ENCODE data around the gene THRB. TPM values are rescaled to one million over a fixed set of nuclear protein-coding genes. Genes with fewer than 3 reads are reported as not detected.

THRB gene
- polyA plus RNA-seq, 1 experiment: 0.83 TPM

DNA sequence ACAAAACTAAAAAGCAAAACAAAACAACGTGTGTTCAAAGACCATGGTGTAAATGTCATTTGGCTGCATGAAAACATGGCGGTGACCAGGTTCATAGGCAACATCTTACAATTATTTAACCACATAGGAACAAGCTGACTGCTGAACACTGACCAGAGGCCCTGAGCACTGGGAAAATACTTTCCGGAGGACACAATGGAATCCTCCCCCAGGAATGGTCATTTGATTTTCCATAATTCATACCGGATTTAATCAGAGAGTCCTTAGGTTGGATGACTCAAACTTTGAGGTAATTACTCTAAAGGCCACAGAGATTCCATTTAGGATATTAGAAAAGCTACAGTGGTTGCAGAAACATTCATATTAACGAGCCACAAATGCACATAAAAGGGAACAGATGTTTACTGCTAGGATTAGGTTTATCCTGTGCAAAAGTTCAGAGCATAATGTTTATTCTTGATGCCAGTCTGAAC, 294.8 kb downstream of the THRB start:
- no peak for TF ChIP-seq CTCF (IDR thresholded peaks at IDR 0.05; ENCODE audit: insufficient read depth, low read depth, low read length)
- no peak overlapping the region for H3K4me3 ChIP-seq (ENCODE audit: low read depth, low read length)
- H3K27me3 ChIP-seq (ENCODE audit: control insufficient read depth, insufficient read depth, low read length): no peaks in the 10 kb centered on the region
- peak; percentile 89 for DNase-seq (ENCODE audit: low read depth)
- H3K36me3 ChIP-seq (ENCODE audit: control insufficient read depth, insufficient read depth, low read length): no peaks in the 10 kb centered on the region
- ChIA-PET POLR2A (no interaction called here), CTCF (interaction anchor here (1.2 kb wide), 2 partner anchors 14 to 38 kb away, joined by 3 to 6 read pairs; no protein-coding TSS in a partner anchor)

GRCh38 chr3:24199300-24199699, 295.4 kb downstream of the THRB start:
- no peak overlapping the region for H3K4me3 ChIP-seq (ENCODE audit: low read depth, low read length)
- no peak for TF ChIP-seq CTCF (IDR thresholded peaks at IDR 0.05; ENCODE audit: insufficient read depth, low read depth, low read length)
- ChIA-PET POLR2A (no interaction called here), CTCF (interaction anchor here (0.8 to 3.0 kb wide), 6 partner anchors 13 to 201 kb away, joined by 3 to 12 read pairs (median 4); no protein-coding TSS in a partner anchor)
- no peaks in the 10 kb centered on the region for H3K36me3 ChIP-seq (ENCODE audit: control insufficient read depth, insufficient read depth, low read length)
- no peaks in the 10 kb centered on the region for H3K27me3 ChIP-seq (ENCODE audit: control insufficient read depth, insufficient read depth, low read length)
- no peak for DNase-seq (ENCODE audit: low read depth)

- CTCF ChIA-PET: interaction anchor here (0.8 to 3.0 kb wide), 4 partner anchors 13 to 200 kb away, joined by 3 to 12 read pairs (median 4); no protein-coding TSS in a partner anchor
Measured at GRCh38 chr3:24198728-24199127, 295.9 kb downstream of the THRB start.

GRCh38 chr3:24197809-24198208, 296.8 kb downstream of the THRB start:
- no peaks in the 10 kb centered on the region for H3K36me3 ChIP-seq (ENCODE audit: control insufficient read depth, insufficient read depth, low read length)
- TF ChIP-seq CTCF (IDR thresholded peaks at IDR 0.05; ENCODE audit: insufficient read depth, low read depth, low read length): no peak
- ChIA-PET POLR2A (no interaction called here), CTCF (interaction anchor here (1.5 to 3.0 kb wide), 2 partner anchors 12 to 199 kb away, joined by 4 to 12 read pairs; no protein-coding TSS in a partner anchor)
- no peak overlapping the region for H3K4me3 ChIP-seq (ENCODE audit: low read depth, low read length)
- H3K27me3 ChIP-seq (ENCODE audit: control insufficient read depth, insufficient read depth, low read length): no peaks in the 10 kb centered on the region
- DNase-seq (ENCODE audit: low read depth): no peak

More at GRCh38 chr3:24198728-24199127, 295.9 kb downstream of the THRB start:
- H3K4me3 ChIP-seq (ENCODE audit: low read depth, low read length): no peak overlapping the region
- POLR2A ChIA-PET: interaction anchor here (0.6 kb wide), 1 partner anchor 20 kb away, joined by 14 read pairs; no protein-coding TSS in a partner anchor
- TF ChIP-seq CTCF (IDR thresholded peaks at IDR 0.05; ENCODE audit: insufficient read depth, low read depth, low read length): no peak
- no peaks in the 10 kb centered on the region for H3K36me3 ChIP-seq (ENCODE audit: control insufficient read depth, insufficient read depth, low read length)
- H3K27me3 ChIP-seq (ENCODE audit: control insufficient read depth, insufficient read depth, low read length): no peaks in the 10 kb centered on the region
- no peak for DNase-seq (ENCODE audit: low read depth)

GRCh38 chr3:24196526-24196925, 298.1 kb downstream of the THRB start:
- POLR2A ChIA-PET: no interaction called here
- CTCF ChIA-PET: interaction anchor here (3.0 kb wide), 1 partner anchor 11 kb away, joined by 12 read pairs; no protein-coding TSS in a partner anchor
- peak; percentile 77 for DNase-seq (ENCODE audit: low read depth)
- no peaks in the 10 kb centered on the region for H3K36me3 ChIP-seq (ENCODE audit: control insufficient read depth, insufficient read depth, low read length)
- no peak for TF ChIP-seq CTCF (IDR thresholded peaks at IDR 0.05; ENCODE audit: insufficient read depth, low read depth, low read length)
- no peaks in the 10 kb centered on the region for H3K27me3 ChIP-seq (ENCODE audit: control insufficient read depth, insufficient read depth, low read length)
- H3K4me3 ChIP-seq (ENCODE audit: low read depth, low read length): no peak overlapping the region
